ENCODE data around the gene STRADB. TPM values are rescaled to one million over a fixed set of nuclear protein-coding genes. Genes with fewer than 3 reads are reported as not detected.

Gene STRADB
- total and polyA plus RNA-seq, 2 of the 4 experiments (the other 2 are of a cell fraction): 14.9 to 31.5 TPM

DNA sequence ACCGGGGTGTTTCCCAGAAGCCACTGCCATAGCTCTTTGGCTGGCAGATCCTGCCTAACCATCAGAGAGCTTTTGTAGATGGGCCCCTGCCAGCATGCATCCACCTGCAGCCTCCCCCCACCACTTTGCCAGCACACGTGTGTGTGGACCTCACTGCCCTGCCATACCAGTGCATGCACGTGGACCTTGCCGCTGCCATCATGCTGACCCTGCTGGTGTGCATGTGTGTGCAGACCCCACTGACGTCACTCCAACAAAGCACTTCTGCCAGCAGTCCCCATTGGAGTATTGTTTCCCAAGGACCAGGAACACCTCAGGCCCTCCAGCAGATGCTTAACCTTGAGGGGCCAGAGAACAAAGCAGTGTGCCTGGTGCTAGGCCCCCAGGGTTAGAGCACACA, 71.4 kb downstream of the STRADB start:
- Histone ChIP-seq H2BK5ac (ENCODE audit: low read depth, low read length, poor library complexity, severe bottlenecking) (no peak overlapping the region), H3K4me2 (ENCODE audit: low read depth, low read length) (no peak overlapping the region), H3K56ac (ENCODE audit: extremely low read depth, insufficient read depth, low read length) (no peak overlapping the region), H3K9me1 (ENCODE audit: insufficient read depth, low read length) (peaks cover 3% of the 10 kb centered on the region; the same call in 1 of the 2 replicates), H2AFZ (replicated peaks; ENCODE audit: low read length, poor library complexity) (peak overlapping the region; percentile 32), H3K4me1 (ENCODE audit: control insufficient read depth, insufficient read depth, low read length) (no peaks in the 10 kb centered on the region), H4K20me1 (ENCODE audit: insufficient read depth, low read length) (no peaks in the 10 kb centered on the region), H4K91ac (ENCODE audit: insufficient read depth, low read depth, low read length) (no peak overlapping the region), H3K9me3 (ENCODE audit: control insufficient read depth, insufficient read depth, low read length) (peaks cover 5% of the 10 kb centered on the region; the same call in 1 of the 2 replicates), H2AK5ac (ENCODE audit: low read depth, low read length) (no peak overlapping the region; the same call in 1 of the 2 replicates), H3K4me3 (ENCODE audit: insufficient read depth, low read depth, low read length) (no peak overlapping the region), H3K27ac (ENCODE audit: insufficient read depth, low read length) (no peak overlapping the region), H3K9ac (ENCODE audit: low read depth, low read length) (no peak overlapping the region), H3K27me3 (ENCODE audit: control insufficient read depth, insufficient read depth, low read length) (no peaks in the 10 kb centered on the region), H4K8ac (ENCODE audit: low read depth in 2 of 2, low read length in 2 of 2) (no peak overlapping the region), H3K79me1 (ENCODE audit: low read depth in 1 of 2, low read length in 2 of 2) (no peaks in the 10 kb centered on the region), H2BK120ac (ENCODE audit: low read depth, low read length) (no peak overlapping the region), H2AK9ac (replicated peaks; ENCODE audit: low read depth, low read length, poor library complexity) (no peak overlapping the region), H3K4ac (ENCODE audit: low read depth, low read length) (no peak overlapping the region), H2BK20ac (ENCODE audit: low read depth, low read length) (no peak overlapping the region), H3K14ac (replicated peaks; ENCODE audit: low read depth, low read length) (no peak overlapping the region; the same call in 1 of the 2 replicates), H2BK15ac (ENCODE audit: low read depth, low read length) (no peak overlapping the region), H3K18ac (ENCODE audit: low read depth, low read length) (no peak overlapping the region), H4K5ac (ENCODE audit: low read depth, low read length) (no peak overlapping the region), H3K23ac (ENCODE audit: low read depth, low read length) (no peak overlapping the region), H3K36me3 (ENCODE audit: control insufficient read depth, insufficient read depth, low read length) (no peaks in the 10 kb centered on the region)
- 96% methylated on average over 4 of the region's 5 CpGs; no CpG with 5 or more reads in 1 of the 2 experiments for WGBS, 2 experiments (ENCODE audit: extremely low coverage in 2 of 2, insufficient read length in 1 of 2)
- CTCF ChIA-PET: no interaction called here
- no TSS peak for BruUV-seq (replicated peaks)
- intact Hi-C loops (cut with micrococcal nuclease) (no loop called here), dilution Hi-C loops (cut with HindIII; ENCODE audit: low sequenced_read_pairs, unreplicated experiment) (no loop called here), in situ Hi-C loops (cut with MboI; ENCODE audit: low sequenced_read_pairs) (no loop called here)
- DNase-seq (no peak), ATAC-seq (ENCODE audit: low read depth) (no peak)
- POLR2A ChIA-PET (ENCODE audit: unreplicated experiment): no interaction called here
- TF ChIP-seq NFE2L2 (IDR thresholded peaks at IDR 0.05; ENCODE audit: low read depth, low read length) (no peak), SMC3 (IDR thresholded peaks at IDR 0.05; ENCODE audit: low read depth, low read length) (no peak), RFX5 (IDR thresholded peaks at IDR 0.05; ENCODE audit: low read depth, low read length) (no peak), USF2 (IDR thresholded peaks at IDR 0.05; ENCODE audit: low read depth, low read length) (no peak), FOS (IDR thresholded peaks at IDR 0.05; ENCODE audit: low read depth, low read length) (no peak), CTCF (conservative IDR thresholded peaks at IDR 0.05; ENCODE audit: low read depth, low read length) (no peak), POLR2A (IDR thresholded peaks at IDR 0.05; ENCODE audit: low read depth, low read length) (no peak), CEBPB (IDR thresholded peaks at IDR 0.05; ENCODE audit: low read depth, low read length) (no peak), MXI1 (IDR thresholded peaks at IDR 0.05; ENCODE audit: borderline replicate concordance, low read depth, low read length) (no peak), MAZ (IDR thresholded peaks at IDR 0.05; ENCODE audit: borderline replicate concordance, low read depth, low read length) (no peak), MAFK (IDR thresholded peaks at IDR 0.05; ENCODE audit: low read depth, low read length) (no peak), RCOR1 (IDR thresholded peaks at IDR 0.05; ENCODE audit: insufficient replicate concordance, low read length) (no peak), BHLHE40 (IDR thresholded peaks at IDR 0.05; ENCODE audit: low read depth, low read length) (no peak), RAD21 (IDR thresholded peaks at IDR 0.05; ENCODE audit: low read length) (no peak)
- TF ChIP-seq, protein P1, sequence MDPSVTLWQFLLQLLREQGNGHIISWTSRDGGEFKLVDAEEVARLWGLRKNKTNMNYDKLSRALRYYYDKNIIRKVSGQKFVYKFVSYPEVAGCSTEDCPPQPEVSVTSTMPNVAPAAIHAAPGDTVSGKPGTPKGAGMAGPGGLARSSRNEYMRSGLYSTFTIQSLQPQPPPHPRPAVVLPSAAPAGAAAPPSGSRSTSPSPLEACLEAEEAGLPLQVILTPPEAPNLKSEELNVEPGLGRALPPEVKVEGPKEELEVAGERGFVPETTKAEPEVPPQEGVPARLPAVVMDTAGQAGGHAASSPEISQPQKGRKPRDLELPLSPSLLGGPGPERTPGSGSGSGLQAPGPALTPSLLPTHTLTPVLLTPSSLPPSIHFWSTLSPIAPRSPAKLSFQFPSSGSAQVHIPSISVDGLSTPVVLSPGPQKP (IDR thresholded peaks at IDR 0.05; ENCODE audit: borderline replicate concordance, low read depth, low read length): no peak
